GM12801 (cell line): ENCODE measurements around the gene KRT76.

Experiments
- TF ChIP-seq, protein P1 (sequence below): IDR thresholded peaks from one replicate; pipeline ENCODE4 v1.5.1; 2011; ENCODE audit warnings: control low read depth; ENCODE audit not compliant: insufficient read length; ENCODE audit errors: extremely low read depth

Gene KRT76

DNA sequence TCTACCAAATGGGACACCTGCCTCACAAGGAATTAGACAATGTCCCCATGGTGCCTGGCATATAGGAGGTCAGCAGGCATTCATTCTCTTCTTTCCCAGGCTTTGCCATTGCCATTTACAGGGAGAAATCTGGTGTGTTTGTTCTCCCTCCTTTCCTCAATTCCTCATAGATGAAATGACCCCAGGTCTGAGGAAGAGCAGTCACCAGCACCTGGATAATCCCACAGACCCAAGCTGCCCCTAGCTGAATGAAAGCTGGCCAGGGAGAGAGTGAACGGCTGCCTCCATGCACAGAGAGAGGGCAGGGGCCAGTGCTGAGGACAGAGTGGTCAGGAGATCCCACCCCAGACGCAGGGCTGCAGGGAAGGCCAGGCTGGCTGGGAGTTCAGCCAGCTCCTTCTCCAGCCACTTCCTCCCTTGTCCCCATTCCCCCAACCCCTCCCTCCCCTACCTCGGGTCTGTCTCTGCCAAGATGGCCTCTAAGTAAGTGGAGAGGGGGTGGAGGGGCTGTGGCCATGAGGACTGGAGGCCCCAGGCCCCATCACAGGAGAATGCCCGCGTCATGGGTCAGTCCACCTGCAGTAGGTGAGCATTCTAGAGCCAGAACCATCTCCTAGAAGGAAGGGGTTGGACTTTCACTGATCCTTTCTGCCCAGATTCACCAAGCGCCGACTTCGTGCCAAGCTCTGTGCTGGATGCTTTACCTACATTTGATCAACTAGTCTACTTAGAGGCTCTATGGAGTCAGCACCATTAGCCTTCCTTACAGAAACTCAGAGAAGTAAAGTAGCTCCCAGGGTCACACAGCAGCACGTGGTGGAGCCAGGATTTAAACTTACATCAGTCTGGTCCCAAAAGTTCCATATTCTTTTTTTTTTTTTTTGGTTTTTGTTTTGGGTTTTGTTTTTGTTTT is 38.8 kb upstream of the KRT76 start:
- TF ChIP-seq, protein P1, sequence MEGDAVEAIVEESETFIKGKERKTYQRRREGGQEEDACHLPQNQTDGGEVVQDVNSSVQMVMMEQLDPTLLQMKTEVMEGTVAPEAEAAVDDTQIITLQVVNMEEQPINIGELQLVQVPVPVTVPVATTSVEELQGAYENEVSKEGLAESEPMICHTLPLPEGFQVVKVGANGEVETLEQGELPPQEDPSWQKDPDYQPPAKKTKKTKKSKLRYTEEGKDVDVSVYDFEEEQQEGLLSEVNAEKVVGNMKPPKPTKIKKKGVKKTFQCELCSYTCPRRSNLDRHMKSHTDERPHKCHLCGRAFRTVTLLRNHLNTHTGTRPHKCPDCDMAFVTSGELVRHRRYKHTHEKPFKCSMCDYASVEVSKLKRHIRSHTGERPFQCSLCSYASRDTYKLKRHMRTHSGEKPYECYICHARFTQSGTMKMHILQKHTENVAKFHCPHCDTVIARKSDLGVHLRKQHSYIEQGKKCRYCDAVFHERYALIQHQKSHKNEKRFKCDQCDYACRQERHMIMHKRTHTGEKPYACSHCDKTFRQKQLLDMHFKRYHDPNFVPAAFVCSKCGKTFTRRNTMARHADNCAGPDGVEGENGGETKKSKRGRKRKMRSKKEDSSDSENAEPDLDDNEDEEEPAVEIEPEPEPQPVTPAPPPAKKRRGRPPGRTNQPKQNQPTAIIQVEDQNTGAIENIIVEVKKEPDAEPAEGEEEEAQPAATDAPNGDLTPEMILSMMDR, result no peak

DNA sequence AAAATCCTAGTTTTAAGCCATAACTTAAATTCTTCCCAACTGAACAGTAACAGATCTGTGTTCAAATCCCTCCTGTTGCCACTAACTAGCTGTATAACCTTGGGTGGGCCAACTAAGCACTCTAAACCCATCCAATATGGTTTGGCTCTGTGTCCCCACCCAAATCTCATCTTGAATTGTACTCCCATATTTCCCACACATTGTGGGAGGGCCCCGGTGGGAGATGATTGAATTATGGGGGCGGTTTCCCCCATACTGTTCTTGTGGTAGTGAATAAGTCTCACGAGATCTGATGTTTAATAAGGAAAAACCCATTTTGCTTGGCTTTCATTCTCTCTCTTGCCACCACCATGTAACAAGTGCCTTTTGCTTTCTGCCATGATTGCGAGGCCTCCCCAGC is 38.0 kb upstream of the KRT76 start:
- TF ChIP-seq, protein P1, result no peak

DNA sequence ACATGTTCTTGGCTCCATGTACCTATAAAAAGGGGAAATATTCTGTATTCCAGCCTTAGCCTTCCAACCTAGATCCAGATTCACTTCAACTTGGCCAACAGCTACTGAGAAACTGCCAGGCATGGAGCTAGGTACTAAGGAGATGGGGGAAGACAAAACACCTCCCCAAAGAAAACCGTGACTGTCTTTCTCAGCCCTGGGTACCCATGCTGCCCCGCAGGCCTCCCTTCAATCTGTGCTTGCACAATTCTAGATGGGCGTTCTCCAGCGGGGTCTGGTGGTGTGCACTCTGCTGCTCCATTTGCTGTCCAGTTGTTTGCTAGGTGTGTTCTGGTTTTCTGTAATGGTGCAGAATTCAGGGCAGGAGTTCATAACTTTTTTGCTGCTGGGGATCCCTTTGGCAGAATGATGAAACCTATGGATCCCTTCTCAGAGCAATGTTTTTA is 37.6 kb upstream of the KRT76 start:
- TF ChIP-seq, protein P1, result no peak

DNA sequence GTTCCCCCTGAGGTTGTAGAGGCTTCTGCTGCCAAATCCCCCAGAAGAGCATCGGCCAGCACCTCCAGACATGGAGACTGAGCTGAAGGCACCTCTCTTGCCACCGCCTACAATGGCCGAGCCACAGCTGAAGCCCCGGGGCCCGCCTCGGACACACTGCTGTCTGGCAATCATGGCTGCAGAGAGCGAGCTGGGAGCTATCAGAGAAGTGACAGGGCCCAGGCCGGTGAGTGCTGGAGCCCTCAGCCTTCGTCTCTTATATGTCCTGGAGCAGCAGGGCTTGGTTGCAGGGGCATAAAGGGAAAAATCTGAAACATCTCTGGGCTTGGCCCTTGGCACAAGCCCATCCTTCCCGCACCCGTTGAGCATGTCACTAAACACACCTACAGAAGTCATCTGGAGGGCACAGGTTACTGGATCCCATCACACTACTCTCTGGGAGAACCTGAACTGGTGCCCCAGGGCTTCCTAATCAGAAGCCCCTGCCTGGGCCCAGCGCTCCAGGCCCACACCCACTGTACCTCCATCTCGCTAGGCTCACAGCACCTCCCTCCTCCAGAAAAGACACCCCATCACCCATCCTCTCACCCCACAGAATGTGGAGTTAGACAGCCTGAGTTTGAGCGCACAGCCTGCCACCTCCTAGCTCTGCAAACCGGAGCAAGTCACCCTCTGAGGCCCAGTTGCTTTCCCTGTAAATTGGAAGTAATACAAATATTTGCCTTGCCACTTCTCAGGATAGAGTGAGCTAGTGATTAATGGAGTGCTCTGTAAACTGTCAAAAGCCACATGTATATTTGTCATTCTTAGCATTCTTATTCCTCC is 37.0 kb upstream of the KRT76 start, which contains the start of gene KRT4:
TSS of gene KRT4 (minus strand) at position 232 of the 825 bp plus-strand sequence. CDS start at position 174, 58 bp downstream.
- TF ChIP-seq, protein P1, result no peak

DNA sequence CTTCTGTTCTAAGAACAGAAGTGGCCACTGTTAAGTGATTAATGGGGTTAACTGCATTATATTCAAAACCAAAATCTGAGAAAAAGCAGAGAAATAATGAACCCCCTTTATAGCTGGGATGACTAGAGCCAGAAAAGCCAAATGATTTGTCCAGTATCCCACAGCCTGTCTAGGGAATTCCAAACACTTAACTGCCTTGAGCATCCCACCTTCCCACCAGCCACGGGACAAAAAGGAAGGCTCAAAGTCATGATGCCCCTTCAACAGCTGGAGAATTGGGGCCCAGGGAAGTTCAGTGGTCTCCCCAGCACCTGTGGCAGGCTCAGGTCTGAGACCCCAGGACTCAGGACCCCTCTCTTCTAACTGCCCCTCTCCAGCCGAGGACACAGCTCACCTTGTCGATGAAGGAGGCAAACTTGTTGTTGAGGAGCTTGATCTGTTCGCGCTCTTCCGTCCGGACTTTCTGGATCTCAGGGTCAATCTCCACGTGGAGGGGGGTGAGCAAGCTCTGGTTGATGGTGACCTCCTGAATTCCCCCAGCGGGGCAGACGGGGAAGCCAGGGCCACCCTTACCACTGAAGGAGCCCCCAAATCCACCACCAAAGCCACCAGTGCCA is 36.2 kb upstream of the KRT76 start:
- TF ChIP-seq, protein P1, result no peak

DNA sequence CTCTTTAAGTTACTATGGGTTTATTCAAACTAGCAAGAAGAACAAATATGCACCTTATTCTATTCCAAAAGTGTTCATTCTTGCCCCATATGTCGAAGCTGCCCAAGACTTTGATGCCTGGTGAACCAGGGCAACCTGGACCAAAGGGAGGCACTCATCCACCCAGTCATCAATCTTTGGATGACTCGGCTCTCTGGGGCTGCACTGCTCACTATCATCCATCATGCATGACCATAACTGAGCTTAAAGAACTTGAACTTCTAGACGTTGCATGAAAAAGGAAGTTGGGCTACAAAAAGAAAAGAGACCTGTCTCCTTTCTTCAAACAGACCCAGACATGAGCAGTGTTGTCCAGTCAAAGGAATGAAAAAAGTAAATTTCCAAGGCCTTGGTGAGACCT is 35.6 kb upstream of the KRT76 start:
- TF ChIP-seq, protein P1, result no peak

DNA sequence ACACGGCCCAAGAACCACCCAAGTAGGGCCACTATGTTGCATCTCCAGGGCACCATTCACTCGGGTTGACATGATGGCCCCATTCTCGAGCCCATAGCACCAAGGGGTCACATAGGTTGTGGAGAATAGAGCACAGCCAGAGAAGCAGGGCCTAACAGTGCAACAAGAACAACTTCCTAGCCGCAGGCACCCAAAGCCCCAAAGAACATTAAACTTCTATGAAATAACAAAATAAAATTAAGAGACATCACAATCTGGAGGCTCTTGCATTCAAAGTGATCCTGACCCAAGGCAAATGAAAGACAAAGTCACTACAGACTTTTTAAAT is 34.9 kb upstream of the KRT76 start:
- TF ChIP-seq, protein P1, result no peak
